GM12878 (cell line): ENCODE measurements around the gene NT5DC3.

Experiments used
- CTCF ChIP-seq, 3 experiments: IDR thresholded peaks in 2 of 3; conservative IDR thresholded peaks in 1 of 3; 2 replicates each; pipeline ENCODE4 v1.5.1; 2011; ENCODE audit warnings: low read depth in 3 of 3, low read length in 3 of 3, mild to moderate bottlenecking in 3 of 3, control low read depth in 2 of 3, moderate library complexity in 2 of 3, inconsistent platforms in 1 of 3, mixed read lengths in 1 of 3; ENCODE audit not compliant: control insufficient read depth in 2 of 3, insufficient read depth in 1 of 3; ENCODE audit errors: extremely low read depth in 1 of 3
- ELK1 ChIP-seq: IDR thresholded peaks from 2 replicates; pipeline ENCODE4 v1.6.1; 2012; ENCODE audit warnings: low read depth, low read length, improper control_type of control experiment
- HCFC1 ChIP-seq: fragments of 150-350 bp; IDR thresholded peaks from 2 replicates; pipeline ENCODE4 v1.6.1; 2014; ENCODE audit warnings: low read length
- MAX ChIP-seq: IDR thresholded peaks from 2 replicates; pipeline ENCODE4 v1.6.1; 2012; ENCODE audit warnings: low read depth, low read length, improper control_type of control experiment
- MYC ChIP-seq: IDR thresholded peaks from 2 replicates; pipeline ENCODE4 v1.6.1; 2011; ENCODE audit warnings: mild to moderate bottlenecking, low read length, moderate library complexity, inconsistent platforms; ENCODE audit not compliant: insufficient read depth, insufficient replicate concordance, insufficient read length, severe bottlenecking
- NR2C2 ChIP-seq: IDR thresholded peaks from 2 replicates; pipeline ENCODE4 v1.6.1; 2011; ENCODE audit warnings: borderline replicate concordance, low read depth; ENCODE audit not compliant: control insufficient read depth, insufficient read length
- PAX8 ChIP-seq: fragments of 450-650 bp; IDR thresholded peaks from 2 replicates; pipeline ENCODE4 v1.6.1; 2017; ENCODE audit warnings: mild to moderate bottlenecking, moderate library complexity
- POLR2A ChIP-seq: IDR thresholded peaks from 2 replicates; pipeline ENCODE4 v1.6.1; 2011; ENCODE audit warnings: low read depth, mild to moderate bottlenecking, low read length
- POLR2AphosphoS2 ChIP-seq: IDR thresholded peaks from 2 replicates; pipeline ENCODE4 v1.6.1; 2011; ENCODE audit warnings: low read depth, mild to moderate bottlenecking, low read length, improper control_type of control experiment, moderate library complexity
- SP1 ChIP-seq: IDR thresholded peaks from one replicate; pipeline ENCODE4 v1.6.1; 2011; ENCODE audit warnings: low read depth, low read length

- no peak for TF ChIP-seq HCFC1
- no peak for TF ChIP-seq POLR2AphosphoS2
- TF ChIP-seq SP1, result no peak
- no peak for TF ChIP-seq MAX
- no peak for TF ChIP-seq POLR2A
- TF ChIP-seq CTCF (IDR thresholded peaks at IDR 0.05 in 2 of 3, conservative IDR thresholded peaks at IDR 0.05 in 1 of 3; ENCODE audit: control insufficient read depth in 2 of 3, extremely low read depth in 1 of 3, insufficient read depth in 1 of 3, low read depth in 3 of 3, low read length in 3 of 3), result no peak
- no peak for TF ChIP-seq PAX8
- no peak for TF ChIP-seq MYC
- TF ChIP-seq ELK1, result no peak
- no peak for TF ChIP-seq NR2C2
Observed at GRCh38 chr12:103808239-103808880, 32.7 kb downstream of the NT5DC3 start.
